Lung microvascular endothelial cell (primary cell): ENCODE data around the gene YIPF3. TPM values are rescaled to one million over a fixed set of nuclear protein-coding genes. Genes with fewer than 3 reads are reported as not detected.
A peak's percentile ranks its signal among the peaks of the same experiment; 100 is the strongest.
"Not testable (repeated sequence)": the region's sequence is repeated elsewhere in the genome, so short reads cannot be mapped to it uniquely, and the experiment has no call there.

Experiments used
- DNase-seq, 2 donors: peaks; one replicate each; pipeline versions ENCODE4 v3.0.0 to v3.0.0-alpha.2; 2010; ENCODE audit warnings: low read depth in 2 of 2
- total RNA-seq: library from RNA; depleted of rRNA; stranded (reverse); fragments of >200 nt; gene quantifications from 2 replicates; pipeline ENCODE4 v1.2.1, GENCODE V29; 2014

The YIPF3 gene
- total RNA-seq, 1 donor from 2014 or later, result 137 TPM

DNA sequence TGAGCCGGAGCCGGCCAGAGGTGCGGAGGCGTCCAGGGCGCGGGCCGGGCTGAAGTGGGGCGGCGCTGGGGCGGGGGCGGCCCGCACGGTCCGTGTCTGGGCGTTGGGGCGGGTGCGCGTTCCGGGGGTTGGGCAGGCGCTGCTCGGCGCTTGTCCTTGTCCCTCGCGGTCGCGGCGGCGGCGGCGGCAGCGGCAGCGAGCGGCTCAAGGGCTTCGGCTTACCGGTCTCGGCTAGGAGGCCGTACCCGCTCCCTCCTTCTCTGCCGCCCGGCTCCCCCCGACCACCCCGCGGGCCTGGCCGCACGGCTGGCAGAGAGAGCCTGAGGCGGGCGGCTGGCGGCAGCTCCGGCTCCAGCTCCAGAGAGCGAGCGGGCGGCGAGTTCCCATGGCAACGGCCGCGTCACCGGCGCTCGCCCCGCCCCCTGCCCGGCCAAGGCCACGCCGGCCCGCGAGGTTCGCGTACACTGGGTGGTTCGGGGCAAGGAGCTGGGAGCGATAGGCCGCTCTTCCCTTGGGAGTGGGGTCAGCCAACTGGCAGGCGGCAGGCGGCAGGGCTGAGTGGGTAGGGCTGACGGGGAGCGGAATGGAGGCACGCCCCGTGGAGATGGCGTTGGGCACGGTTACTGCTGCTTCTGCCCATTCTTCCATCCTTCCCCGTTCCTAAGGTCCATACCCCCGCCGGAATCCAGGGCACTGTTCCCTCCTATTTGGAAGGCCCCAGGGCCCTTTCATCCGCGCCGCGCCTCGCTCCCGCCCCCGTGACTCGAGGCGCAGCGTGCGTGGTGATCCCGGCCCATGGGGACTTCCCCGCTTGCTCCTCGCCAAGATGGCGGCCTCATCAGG, 6.5 kb downstream of the YIPF3 start, which contains the start of gene LRRC73:
LRRC73 (minus strand) TSS at position 363 of the 843 bp plus-strand sequence. CDS start 561 bp downstream, outside the sequence.
- peak; percentile 82 to 85 for DNase-seq

DNA sequence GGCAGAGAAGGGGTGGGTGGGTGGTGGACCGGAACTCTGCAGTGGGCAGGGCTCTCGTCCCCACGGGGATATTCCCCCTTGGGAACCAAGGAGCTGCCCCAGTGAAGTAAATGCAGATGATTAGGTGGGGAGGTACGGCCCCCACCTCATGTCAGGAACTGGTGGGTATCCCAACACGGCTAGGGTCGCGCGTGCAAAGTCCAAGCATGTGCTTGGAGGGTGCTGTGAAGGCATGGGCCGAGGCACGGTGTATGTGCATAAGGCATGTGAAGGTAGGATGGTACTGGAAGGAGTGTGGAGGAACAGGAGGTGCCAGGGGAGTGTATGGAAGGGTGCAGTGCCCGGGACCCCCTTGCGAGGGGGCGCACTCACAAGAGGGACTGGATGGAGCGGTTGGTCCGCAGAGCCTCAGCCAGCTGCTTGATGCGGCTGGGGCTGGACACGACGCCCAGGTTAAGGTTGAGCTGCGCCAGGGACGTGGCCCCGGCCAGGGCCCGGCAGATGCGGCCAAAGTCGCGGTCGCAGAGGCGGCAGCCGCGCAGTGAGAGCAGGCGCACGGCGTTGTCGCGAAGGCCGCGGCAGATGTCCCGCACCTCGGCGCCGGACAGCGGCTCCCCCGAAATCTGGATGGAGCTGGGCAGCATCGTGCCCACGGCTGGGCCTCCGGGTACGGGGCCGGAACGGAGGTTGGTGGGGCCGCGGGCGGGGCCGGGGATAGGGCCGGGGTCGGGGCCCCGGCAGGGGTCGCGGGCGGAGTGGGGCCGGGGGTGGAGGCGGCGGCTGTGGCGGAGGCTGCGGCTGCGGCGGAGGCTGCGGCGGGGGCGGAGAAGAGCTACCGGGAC, 7.4 kb downstream of the YIPF3 start:
- DNase-seq, result peak in 1 of 2 donors; percentile 18

DNA sequence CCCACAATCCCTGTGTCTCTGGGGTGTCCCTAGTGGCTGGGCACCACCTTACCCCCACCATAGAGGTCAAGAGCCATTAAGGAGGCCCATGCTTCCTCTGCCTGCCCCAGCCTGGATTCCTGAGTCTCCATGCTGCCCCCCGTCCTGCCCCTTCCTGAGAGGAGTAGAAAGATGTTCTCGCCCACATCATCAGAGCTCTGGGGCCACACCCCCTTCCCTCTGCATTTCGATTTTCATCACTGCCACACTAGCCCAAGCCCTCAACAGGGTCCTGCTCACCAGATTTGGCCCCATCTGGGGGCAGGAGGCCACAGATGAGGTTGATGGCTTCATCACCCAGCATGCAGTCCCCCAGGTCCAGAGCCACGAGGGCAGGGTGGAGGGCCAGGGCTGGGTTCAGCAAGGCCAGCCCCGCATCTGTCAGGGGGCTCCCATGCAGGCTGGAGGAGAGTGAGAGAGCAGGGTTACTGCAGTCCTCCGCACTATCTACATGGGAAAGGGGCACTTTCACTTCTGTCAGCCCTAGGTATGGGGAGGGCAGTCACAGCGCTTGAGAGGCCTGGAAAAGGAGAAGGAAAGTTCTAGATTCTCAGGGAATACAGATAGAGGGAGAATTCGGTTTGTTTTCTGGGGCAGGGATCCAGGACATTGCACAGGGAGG, 8.1 kb downstream of the YIPF3 start:
- no peak for DNase-seq

DNA sequence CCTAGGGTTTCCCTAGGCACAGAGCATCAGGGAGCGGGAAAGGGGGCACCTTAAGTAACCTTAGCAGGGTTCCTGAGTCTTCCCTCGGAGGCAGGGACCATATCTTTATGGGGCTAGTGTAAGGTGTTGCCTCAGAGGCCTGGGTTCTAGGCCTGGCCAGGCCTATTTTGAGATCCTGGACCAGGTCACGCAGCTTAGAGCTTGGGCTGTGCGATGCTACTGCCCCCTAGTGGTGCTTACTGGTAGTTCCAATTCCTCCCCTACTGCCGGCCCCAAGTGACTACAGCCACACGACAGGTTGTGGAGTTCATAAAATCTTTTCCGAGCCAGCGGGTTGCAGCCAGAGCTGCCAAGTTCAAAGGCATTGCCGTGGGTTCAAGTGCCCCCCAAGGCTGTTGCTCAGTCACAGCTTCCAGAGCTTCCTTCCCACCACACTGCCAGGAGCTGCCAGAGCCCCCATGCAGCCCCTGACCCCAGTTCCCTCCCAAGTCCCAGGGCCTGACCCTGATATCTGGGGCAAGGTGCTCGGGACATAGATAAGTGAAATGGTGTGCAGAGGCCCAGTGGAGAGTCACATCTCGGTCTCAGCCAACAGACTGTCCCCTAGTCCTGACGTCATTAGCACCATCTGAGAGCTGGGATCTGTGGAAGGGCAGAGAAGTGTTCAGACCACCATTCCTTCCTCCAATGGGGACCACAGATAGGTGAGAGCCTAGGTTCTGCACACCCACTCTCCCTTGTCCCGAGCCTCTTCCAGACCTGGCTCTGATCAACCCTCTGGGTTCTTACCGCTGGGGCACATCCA, 9.9 kb downstream of the YIPF3 start:
- DNase-seq, result peak; percentile 85 to 93

DNA sequence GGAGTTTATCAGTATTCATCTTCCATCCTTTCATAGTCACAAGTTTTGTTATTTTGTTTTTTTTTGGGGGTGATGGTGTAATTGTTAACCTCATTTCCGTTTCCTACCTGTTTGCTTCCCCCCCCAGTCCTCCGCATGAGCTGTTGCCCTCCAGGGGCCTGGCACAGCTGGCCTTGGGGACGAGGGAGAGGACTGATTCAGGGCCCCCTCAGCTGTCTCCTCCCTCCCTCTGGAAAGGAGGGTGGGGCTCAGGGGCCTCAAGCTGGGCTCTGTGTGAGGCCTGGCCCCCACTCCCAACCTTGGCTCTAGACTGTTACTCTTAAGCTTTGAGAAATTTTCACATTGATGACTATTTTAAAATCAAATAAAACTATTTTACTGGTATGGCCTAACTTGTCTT, 10.6 kb downstream of the YIPF3 start:
- no peak for DNase-seq

DNA sequence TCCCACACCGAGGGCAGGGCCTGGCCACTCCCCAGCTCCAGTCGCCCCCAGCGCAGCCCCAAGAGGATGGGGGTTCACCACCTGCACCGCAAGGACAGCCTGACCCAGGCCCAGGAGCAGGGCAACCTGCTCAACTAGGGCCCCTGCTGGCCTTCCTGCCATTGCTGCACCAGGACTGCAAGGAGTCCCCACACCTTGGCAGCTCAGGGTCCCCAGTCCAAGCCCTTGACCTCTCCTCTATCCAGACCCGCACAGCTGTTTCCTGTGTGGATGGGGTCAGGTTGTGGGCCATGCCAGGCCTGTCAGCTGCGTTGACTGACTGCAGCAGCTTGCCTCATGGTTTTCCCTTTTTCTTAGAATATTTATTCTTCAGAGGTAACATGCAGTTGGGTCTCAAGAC, 11.0 kb downstream of the YIPF3 start:
- DNase-seq, result peak in 1 of 2 donors; percentile 40

DNA sequence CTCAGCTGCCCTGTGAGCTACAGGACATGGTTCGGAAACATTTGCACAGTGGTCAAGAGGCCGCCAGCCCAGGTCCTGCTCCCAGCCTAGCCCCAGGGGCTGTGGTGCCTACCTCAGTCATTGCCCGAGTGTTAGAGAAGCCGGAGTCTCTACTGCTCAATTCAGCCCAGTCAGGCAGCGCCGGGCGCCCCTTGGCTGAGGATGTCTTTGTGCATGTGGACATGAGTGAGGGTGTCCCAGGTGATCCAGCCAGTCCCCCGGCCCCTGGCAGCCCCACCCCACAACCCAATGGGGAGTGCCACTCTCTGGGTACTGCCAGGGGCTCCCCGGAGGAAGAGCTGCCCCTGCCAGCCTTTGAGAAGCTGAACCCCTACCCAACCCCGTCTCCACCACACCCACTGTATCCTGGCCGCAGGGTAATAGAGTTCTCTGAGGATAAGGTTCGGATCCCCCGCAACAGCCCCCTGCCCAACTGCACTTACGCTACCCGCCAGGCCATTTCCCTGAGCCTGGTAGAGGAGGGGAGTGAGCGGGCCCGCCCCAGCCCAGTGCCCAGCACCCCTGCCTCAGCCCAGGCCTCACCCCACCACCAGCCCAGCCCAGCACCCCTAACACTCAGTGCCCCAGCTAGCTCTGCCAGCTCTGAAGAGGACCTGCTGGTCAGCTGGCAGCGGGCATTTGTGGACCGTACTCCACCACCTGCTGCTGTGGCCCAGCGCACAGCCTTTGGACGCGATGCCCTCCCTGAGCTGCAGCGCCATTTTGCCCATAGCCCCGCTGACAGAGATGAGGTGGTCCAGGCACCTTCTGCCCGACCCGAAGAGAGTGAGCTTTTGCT, 11.8 kb downstream of the YIPF3 start:
- DNase-seq, result no peak

DNA sequence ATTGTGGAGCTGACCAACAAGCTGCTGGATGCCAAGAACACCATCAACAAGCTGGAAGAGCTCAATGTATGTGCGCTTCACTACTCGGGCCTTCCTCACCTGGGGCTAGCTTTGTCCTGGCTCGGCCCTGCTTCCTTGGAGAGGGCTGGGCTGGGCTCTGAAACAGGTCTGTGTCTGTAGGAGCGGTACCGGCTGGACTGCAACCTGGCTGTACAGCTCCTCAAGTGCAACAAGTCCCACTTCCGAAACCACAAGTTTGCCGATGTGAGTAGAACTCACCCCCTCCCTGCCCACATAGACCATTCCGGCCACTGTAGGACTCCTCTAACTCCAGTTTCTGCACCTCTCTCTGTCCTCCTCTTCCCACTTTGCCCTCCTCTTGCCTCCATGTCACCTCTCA, 13.3 kb downstream of the YIPF3 start:
- DNase-seq, result no peak

DNA sequence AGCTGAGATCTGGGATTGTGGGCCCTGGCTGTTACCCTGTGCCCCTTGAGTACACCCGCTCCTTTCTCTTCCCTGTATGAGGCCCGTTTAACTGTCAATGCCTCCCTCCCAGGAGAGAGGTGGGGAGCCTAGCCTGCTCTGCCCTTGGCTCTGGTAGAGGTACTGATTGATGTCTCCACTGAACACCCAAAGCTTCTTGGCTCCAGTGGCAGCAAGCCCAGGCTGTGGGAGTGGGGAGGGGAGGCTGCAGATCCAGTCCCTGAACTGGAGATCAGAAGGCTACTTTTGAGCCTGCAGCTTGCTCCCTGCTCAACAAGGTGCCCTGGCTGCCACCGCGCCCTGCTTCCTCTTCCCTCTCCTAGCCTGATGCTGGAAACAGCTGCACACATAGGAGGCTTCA, 14.1 kb downstream of the YIPF3 start:
- no peak for DNase-seq

DNA sequence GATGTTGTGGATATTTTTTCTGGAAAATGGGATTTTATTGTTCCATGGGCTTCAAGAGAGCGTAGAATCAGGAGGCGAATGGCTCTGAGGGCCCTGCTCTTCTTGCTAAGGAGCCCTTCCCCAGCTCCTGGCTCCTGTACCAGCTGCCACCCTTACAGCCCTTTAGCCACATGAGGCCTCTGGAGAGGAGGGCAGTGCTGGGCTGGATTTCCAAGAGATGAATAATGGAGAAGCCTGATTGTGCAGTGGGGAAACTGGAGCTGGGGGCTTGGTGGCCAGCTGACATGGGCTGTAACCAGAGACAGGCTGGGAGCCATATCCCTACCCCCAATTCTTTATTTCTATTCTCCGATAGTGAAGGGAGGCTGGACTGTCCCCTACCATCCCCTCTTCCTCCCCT, 15.8 kb downstream of the YIPF3 start:
- no peak for DNase-seq

DNA sequence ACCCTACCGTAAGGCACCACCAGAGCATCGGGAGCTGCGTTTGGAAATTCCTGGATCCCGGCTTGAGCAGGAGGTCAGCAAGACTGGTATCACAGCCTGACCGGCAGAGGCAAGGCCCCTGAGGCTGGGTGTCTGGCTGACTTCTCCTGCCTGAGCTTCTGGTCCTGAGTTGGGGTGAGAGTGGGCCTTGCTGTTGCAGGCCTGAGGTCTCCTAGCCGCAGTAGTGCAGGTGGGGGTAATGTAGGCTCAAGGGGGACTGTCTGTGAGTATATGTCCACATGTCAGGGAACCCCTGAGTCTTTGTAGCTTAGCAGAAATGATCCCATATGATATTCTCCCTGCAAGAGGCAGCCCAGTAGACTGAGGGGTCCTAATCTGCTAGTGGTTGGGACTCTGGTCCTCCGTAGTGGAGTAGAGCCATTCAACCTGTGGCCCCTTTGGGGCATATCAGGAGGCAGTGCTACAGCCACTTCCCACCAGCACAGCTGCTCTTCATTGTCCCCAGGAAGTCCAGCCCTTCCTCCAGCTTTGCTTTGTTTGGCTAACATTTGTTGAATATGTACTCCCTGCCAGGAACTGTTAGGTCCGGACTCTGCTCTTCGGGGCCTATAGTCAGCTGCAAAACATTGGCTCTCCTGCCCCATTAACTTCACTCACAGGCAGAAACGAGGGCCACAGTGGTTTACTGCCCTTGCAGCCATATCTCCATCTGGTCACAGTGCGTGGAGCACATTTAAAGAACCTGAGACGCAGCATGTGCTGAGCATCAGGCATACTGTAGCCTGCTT, 17.5 kb downstream of the YIPF3 start:
- peak; percentile 69 to 94 for DNase-seq

DNA sequence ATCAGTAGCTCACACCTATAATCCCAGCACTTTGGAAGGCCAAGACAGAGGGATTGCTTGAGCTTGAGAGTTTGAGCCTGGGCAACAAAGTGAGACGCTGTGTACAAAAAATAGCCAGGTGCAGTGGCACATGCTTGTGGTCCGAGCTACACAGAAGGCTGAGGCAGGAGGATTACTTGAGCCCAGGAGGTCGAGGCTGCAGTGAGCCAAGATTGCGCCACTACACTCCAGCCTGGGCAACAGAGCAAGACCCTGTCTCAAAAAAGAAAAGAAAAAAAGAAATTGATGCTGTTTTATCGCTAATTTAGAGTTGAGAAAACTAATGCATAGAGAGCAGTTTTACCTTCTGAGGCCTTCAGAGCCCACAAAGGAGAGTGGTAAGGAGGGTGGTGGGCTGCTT, 18.4 kb downstream of the YIPF3 start:
- DNase-seq, result not testable (repeated sequence)

DNA sequence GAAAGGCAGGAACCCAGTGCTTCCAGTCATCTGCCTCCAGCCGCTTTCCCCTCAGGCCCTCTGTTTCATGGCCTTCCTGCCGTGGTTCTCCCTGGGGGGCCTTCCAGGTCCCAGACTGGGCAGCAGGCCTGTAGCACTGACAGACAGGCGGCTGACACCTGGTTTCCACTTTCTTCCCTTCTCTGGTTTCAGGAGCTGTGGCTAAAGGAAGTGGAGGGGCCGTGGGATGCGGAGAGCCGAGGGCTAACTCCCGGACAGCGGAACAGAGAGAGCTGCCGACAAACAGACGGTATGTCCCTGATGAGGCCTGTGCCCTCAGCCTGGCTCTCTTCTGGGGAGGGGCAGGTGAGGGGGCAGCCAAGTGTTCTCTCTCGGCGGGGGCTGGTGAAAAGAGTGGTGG, 19.0 kb downstream of the YIPF3 start:
- DNase-seq, result peak in 1 of 2 donors; percentile 50

DNA sequence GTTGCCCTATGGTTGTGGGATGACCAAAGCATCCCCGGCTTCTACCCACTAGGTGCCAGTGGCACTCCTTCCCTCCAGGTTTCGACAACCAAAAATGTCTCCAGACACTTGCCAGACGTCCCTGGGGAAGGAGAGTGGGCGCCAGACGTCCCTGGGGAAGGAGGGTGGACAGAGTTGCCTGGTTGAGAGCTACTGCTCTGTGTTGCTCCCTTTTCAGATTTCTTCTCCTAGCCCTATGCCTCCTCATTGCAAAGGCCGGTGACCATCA, 19.7 kb downstream of the YIPF3 start:
- DNase-seq, result no peak

DNA sequence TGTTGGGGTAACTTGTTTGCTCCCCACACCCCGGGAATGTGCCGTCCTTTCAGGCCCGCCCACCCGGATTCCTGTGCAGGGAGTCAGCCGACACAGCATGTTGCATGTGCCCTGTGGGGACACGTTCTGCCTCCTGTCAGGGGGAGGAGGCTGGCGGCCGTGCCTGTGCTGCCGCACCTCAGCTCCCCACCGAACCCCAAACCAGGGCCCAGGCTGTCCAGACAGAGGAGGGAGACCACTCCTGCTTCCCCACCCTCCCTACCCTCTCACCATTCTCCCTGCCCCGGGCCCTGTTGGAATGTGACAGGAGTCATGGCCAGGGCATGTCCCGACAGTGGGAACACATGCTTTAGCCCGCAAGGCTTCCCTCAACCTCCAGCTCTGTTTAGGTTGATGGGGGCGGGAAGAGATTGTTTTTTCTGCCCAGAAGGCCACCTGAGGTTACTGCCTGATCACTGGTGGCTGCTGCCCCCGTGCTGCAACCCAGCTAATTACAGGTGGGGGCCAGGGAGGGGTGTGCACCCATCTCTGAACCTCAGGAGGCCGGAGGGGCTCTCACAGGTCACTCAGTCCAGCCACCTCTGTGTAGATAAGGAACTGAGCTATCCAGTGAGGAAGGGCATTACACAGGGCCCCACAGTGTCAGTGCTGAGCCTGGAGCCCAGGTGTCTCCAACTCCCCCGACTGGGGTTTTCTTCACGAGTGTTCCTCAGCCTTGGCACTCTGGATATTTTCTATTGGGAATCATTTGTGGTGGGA, 20.2 kb downstream of the YIPF3 start:
- DNase-seq, result peak; percentile 42 to 73

DNA sequence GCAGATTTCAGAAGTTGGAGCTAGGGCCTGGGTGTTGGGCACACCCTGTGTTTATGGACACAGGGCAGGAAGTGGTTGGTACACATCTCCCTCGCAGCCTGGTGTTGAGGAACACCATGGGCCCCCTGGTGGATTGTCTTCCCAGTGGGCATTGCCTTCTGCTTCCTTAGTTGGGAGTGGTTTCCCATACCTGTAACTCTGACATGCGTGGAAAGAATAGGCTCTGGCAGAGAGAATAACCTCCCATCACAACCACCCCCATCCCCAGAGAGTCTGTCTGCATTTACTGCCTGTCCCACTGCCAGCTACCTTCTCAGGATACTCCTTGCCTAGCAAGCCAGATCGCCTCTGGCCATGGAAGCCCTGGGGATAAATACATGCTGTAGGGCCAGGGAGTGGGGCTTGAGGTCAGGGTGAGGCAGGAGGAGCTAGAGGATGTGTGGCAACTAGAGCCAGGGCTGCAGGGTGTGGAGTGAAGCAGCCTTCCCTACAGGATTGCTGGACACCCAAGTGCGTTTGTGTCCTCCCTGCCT, 21.3 kb downstream of the YIPF3 start:
- DNase-seq, result no peak

DNA sequence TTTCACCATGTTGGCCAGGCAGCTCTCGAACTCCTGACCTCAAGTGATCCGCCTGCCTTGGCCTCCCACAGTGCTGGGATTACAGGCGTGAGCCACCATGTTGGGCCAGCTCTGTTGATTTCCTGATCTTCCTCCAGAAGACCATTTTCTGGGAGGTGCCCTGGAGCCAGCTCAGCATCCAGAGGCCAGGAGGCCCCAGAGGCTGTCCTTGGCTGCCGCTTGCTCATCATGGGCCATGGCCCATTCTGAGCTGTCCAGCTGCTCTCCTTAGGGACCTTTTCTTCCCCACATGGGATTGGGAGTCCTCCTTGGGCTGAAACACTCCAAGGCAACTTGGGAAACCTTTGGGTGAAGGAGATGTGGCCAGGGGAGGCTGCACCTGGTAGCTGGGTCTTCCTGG, 22.0 kb downstream of the YIPF3 start:
- no peak for DNase-seq

DNA sequence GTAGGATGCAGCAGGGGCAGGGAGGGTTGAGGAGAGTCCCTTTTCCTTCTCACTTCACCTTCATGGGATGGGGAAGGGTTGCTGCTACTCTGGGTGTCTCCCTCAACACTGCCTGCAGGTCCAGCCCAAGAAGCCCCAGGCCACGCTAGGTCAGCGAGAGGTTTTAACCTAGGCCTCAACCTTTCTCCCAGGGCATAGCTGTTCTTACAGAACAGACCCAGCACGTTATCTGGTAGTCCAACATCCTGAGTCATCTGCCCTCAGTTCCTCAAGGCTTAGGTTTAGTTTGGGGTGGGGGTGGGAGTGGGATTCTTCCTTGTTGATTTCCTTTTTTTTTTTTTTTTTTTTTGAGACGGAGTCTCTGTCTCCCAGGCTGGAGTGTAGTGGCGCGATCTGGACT, 22.4 kb downstream of the YIPF3 start:
- no peak for DNase-seq

DNA sequence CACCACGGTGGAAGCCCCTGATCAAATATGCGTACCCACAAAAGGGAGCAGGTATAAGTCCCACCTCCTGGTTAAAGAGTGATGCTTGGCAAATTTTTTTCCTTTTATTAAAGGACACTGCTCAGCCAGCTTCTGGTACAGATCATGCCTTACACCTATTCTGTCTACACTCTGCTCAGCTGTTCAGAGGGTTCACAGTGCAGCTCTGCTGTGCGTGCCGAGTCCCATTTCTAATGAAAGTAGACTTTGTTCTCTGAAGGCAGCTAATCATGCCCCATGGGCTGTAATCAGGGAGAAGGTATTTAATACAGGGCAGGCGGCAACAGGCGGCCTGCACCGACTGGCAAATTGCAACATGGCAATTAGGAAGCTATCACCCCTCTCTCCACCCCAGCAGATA, 22.9 kb downstream of the YIPF3 start:
- DNase-seq, result no peak
